ENCODE results near the gene FXN.
"Not testable (repeated sequence)": the region's sequence is repeated elsewhere in the genome, so short reads cannot be mapped to it uniquely, and the experiment has no call there.

Gene FXN

DNA sequence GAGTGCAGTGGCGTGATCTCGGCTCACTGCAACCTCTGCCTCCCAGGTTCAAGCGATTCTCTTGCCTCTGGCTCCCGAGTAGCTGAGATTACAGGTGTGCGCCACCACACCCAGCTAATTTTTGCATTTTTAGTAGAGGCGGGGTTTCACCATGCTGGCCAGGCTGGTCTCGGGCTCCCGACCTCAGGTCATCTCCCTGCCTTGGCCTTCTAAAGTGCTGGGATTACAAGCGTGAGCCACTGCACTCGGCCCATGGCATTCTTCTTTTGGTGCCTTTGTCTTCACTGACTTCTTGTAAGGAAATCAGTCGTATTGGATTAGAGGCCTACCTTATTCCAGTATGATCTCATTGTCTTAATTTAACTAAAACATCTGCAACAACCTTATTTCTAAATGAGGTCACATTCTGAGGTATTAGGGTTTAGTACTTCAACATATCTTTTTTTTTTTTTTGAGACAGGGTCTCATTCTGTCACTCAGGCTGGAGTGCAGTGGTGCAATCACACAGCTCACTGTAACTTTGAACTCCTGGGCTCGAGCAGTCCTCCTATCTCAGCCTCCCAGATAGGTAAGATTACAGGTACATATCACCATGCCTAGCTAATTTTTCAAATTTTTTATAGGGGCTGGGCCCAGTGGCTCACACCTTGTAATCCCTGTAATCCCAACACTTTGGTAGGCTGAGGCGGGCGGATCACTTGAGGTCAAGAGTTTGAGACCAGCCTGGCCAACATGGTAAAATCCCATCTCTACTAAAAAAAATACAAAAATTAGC is 59.0 kb downstream of the FXN start:
- in situ Hi-C loops (cut with MboI; ENCODE audit: low sequenced_read_pairs), result not testable (repeated sequence)

- in situ Hi-C loops (cut with MboI; ENCODE audit: low sequenced_read_pairs), result no loop called here
Observed at GRCh38 chr9:69097064-69097463, 61.5 kb downstream of the FXN start.

- in situ Hi-C loops (cut with MboI; ENCODE audit: low sequenced_read_pairs), result no loop called here
Observed at GRCh38 chr9:69097923-69098593, 62.5 kb downstream of the FXN start.

DNA sequence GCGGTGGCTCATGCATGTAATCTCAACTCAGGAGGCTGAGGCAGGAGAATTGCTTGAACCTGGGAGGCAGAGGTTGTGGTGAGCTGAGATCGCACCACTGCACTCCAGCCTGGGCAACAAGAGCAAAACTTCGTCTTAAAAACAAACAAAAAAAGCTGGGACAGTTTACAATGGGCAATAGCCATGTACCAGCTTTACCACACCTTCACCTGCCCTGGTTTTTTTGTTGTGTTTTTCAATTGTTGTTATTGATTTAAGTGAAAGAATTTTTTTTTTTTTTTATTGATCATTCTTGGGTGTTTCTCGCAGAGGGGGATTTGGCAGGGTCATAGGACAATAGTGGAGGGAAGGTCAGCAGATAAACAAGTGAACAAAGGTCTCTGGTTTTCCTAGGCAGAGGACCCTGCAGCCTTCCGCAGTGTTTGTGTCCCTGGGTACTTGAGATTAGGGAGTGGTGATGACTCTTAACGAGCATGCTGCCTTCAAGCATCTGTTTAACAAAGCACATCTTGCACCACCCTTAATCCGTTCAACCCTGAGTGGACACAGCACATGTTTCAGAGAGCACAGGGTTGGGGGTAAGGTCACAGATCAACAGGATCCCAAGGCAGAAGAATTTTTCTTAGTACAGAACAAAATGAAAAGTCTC is 67.9 kb downstream of the FXN start:
- in situ Hi-C loops (cut with MboI; ENCODE audit: low sequenced_read_pairs), result not testable (repeated sequence)

DNA sequence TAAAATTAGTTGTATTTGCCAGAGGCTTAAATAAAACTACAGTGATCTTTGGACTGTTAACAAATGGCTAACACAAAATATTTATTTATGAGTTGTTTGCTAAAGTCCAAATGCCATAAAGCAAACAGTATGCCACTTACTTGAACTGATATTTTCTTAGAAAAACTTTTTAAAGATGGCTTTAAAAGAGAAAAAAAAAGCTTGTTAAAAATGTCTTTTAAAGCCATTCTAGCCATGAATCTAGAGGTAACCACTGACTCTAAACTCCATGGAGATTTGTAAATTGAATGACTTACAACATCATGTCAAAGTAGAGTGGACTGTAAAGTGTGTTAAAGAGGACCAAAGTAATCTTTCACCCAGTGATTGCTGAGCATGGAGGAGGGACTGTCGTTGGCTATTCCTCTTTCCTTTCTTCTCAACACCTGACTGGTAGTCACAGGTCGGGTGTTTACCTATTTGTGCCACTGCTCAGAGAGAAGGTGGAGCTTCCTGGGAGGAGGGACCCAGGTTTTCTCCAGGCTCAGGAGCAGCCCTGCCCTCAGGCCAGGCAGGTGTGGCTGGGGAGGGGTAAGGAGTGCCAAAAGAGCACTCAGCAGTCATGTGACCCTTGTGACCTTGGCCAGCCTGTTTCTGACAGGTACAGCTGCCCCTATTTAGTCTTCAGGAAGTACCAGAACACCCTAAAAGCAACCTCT is 69.4 kb downstream of the FXN start:
- in situ Hi-C loops (cut with MboI; ENCODE audit: low sequenced_read_pairs), result no loop called here

GRCh38 chr9:69107771-69108170 is 72.2 kb downstream of the FXN start:
- in situ Hi-C loops (cut with MboI; ENCODE audit: low sequenced_read_pairs), result no loop called here

DNA sequence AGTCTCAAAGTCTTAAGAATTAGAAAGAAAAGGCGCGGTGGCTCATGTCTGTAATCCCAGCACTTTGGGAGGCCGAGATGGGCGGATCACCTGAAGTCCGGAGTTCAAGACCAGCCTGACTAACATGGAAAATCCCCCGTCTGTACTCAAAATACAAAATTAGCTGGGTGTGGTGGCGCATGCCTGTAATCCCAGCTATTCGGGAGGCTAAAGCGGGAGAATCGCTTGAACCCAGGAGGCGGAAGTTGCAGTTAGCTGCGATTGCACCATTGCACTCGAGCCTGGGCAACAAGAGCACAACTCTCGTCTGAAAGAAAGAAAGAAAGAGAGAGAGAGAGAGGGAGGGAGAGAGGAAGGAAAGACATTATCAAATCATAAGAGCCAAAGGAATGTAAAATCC is 73.2 kb downstream of the FXN start:
- in situ Hi-C loops (cut with MboI; ENCODE audit: low sequenced_read_pairs), result not testable (repeated sequence)

DNA sequence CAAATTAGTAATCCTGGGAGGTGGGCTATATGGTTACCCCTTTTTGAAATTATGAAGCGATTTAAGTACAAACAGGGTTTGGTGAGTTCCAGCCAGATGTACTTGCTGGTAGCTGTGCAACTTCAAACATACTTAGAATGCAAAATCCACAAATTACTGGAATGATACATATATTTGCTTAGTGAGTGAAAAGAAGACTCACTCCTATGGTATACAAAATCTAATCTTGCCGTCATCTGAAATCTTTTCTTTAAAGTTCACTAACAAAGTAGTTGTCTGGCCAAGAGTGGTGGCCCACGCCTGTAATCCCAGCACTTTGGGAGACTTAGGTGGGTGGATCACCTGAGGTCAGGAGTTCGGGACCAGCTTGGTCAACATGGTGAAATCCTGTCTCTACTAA is 73.6 kb downstream of the FXN start:
- in situ Hi-C loops (cut with MboI; ENCODE audit: low sequenced_read_pairs), result no loop called here

GRCh38 chr9:69112646-69113045 is 77.1 kb downstream of the FXN start:
- in situ Hi-C loops (cut with MboI; ENCODE audit: low sequenced_read_pairs), result not testable (repeated sequence)

DNA sequence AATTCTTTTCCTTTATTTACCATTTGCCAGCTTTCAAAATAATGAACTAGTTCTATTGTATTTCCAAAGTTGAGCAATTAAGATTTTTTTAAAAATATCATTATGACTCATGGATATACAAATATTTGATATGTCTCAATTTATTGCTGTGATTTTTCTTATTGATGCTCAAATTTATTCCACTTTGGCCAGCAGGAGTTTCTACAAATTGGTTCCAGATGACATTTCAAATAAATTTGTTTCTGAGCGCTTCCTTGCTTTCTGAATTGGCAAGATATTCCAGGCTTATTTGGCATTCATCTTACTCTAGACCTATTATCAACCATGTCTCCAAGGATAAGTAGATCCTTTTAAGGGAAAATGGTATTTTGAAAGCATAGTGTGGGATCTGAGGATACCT is 80.1 kb downstream of the FXN start:
- in situ Hi-C loops (cut with MboI; ENCODE audit: low sequenced_read_pairs), result no loop called here

- in situ Hi-C loops (cut with MboI; ENCODE audit: low sequenced_read_pairs), result no loop called here
Observed at GRCh38 chr9:69118656-69119055, 83.1 kb downstream of the FXN start.

DNA sequence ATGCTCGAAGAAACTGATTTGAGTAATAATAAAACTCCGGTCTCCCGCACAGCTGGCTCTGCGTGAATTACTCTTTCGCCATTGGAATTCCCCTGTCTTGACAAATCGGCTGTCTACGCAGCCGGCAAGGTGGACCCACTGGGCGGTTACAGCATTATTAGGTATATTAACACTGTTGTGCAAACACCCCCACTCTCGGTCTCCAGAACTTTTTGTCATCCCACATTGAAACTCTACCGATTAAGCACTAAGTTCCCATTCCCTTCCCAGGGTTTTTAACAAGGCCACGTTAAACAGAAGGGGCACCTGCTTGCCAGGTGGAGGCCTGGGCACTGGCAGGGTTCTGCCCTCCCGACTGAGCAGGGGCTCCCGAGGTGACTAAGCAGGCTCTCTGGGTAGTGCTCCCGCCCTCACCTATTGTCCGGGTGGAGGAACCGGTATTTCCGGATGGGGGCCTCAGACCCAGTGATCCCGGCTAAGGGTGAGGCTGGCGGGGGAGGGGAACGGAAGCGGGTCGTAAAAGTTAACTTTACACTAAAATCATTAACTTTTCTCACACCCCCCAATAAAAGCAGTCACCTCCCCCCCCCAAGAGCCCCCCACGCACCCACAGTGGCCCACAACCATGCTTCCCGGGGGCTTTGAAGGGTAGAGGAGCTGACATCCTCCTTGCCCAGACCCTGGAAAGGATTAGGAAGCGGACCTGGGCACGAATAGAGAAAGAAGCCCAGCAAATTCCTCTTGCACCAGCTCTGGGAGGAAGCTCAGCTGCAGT is 85.0 kb downstream of the FXN start:
- in situ Hi-C loops (cut with MboI; ENCODE audit: low sequenced_read_pairs), result no loop called here

GRCh38 chr9:69121155-69122081 is 85.9 kb downstream of the FXN start:
- in situ Hi-C loops (cut with MboI; ENCODE audit: low sequenced_read_pairs), result no loop called here

DNA sequence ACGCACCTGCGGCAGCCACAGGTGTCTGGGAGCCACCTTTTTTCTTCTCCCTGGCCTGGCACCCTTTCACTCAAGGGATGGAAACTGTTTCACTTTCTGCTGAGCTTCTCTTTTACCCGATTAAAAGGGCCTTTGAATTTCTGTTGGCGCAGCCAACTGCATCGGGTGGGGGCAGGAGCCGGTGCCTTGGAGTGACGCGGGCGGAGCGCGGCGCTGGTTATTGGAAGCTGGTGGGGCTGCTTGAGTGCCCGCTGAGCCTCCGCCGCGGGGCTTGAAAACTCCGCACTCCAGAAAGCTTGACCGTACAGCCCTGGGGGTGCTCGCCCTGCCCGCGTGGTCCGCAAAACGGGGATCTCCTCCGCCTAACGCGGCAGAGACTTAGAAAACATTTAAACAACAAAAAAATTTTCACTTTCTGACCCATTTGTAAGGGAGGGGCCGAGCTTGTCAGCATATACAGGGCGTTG is 86.6 kb downstream of the FXN start:
- in situ Hi-C loops (cut with MboI; ENCODE audit: low sequenced_read_pairs), result no loop called here

DNA sequence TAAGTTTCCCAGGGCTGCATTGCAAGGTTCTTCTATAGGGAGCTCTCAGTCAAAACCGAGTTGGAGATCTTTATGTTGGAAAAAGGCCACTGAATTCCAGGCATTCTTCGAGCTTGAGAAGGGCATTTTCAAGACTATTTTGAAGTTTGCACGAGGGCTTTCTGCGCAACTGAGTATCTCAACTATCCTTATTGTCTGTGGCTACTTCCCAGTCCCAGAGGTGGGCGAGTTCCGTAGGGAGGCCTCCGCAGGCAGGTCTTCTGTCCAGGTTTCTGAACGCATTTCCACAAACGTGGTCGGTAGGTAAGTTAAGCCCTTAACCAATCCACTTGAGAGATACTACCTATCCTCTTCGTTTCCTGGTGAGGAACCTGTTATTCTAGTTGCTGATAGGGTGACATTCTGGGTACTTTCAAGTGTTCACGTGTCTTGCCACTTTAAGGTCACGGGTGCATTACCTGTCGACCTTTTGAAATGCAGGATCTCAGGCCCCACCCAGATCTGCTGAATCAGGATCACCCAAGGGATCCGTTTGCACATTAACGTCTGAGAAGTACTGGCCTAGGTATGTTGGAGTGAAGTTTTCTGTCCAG is 87.1 kb downstream of the FXN start:
- in situ Hi-C loops (cut with MboI; ENCODE audit: low sequenced_read_pairs), result no loop called here

DNA sequence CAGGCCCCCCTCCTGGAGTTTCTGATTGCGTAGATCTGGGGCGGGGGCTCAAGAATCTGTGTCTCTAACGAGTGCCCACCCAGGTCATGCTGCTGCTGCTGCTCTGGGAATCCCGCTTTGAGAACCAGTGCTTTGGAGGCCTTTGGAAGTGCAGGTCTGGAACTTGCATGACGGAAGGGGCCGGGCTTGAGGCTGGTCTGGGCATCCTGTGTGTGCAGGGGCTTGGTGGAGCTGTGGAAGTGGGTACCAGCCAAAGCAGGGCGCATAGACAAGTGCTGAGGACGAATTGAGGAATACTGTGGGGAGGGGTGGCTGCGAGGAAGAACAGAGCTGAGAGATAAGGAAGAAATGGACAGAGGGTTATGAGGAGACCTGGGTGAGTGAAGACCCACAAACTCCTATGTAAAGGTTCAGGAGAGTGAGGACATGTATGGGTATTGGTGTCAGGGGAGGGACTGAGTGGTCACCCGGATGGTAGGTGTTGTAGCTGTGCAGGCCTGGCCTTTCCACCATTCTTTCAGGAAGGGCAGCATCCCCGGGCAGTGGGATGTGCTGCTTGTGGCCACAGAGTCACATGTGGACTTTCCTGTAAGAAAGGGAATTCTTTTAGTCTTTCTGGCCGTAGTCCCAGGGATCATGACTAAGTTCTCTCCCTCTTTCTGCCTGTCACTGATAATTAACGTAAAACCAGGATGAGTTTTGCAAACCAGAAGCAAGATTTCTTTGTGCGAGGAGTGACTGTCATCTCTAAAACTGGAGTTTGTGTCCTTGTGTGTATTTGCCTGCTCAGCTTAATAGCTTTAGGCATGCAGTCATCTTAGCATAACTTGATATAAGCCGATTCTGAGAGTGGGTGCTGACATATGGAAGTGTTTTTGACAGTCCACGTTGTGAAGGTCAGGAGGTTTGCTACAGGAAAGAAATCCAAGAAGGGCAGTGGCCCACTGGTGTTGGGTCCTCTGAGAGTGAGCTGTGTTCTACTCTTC is 95.2 kb downstream of the FXN start:
- in situ Hi-C loops (cut with MboI; ENCODE audit: low sequenced_read_pairs), result loop anchor here (10.0 kb wide), 1 partner anchor 64 kb away; no protein-coding TSS in a partner anchor

- in situ Hi-C loops (cut with MboI; ENCODE audit: low sequenced_read_pairs), result loop anchor here (10.0 kb wide), 1 partner anchor 63 kb away; no protein-coding TSS in a partner anchor
Observed at GRCh38 chr9:69131682-69132081, 96.1 kb downstream of the FXN start.

- in situ Hi-C loops (cut with MboI; ENCODE audit: low sequenced_read_pairs), result loop anchor here (10.0 kb wide), 1 partner anchor 62 kb away; no protein-coding TSS in a partner anchor
Observed at GRCh38 chr9:69132361-69132760, 96.8 kb downstream of the FXN start.
